Hepatocyte (in vitro differentiated cells): Measurements from ENCODE around the gene SLC38A9. TPM values are rescaled to one million over a fixed set of nuclear protein-coding genes. Genes with fewer than 3 reads are reported as not detected.
"Not testable (repeated sequence)": the region's sequence is repeated elsewhere in the genome, so short reads cannot be mapped to it uniquely, and the experiment has no call there.

Experiments used
- DNase-seq: peaks from one replicate; pipeline ENCODE4 v3.0.0-alpha.2; 2016; ENCODE audit warnings: low spot score
- H2AFZ ChIP-seq: fragments of 200-600 bp; sonication (generic); 2 replicates; pipeline ENCODE4 v1.6.0; 2016; ENCODE audit warnings: antibody characterized with exemption, mild to moderate bottlenecking
- H3K27ac ChIP-seq: fragments of 200-600 bp; sonication (generic); 2 replicates; pipeline ENCODE4 v1.5.1; 2016; ENCODE audit warnings: mild to moderate bottlenecking
- H3K27me3 ChIP-seq: fragments of 200-600 bp; sonication (generic); 2 replicates; pipeline ENCODE4 v1.6.1; 2016
- H3K36me3 ChIP-seq: fragments of 200-600 bp; sonication (generic); replicated peaks from 2 replicates; pipeline ENCODE4 v1.5.1; 2016; ENCODE audit warnings: low read depth; ENCODE audit not compliant: insufficient read depth
- H3K4me1 ChIP-seq: fragments of 200-600 bp; sonication (generic); 2 replicates; pipeline ENCODE4 v1.5.1; 2016; ENCODE audit warnings: mild to moderate bottlenecking, moderate library complexity; ENCODE audit not compliant: insufficient read depth
- H3K4me2 ChIP-seq: fragments of 200-600 bp; sonication (generic); 2 replicates; pipeline ENCODE4 v1.6.0; 2016
- H3K4me3 ChIP-seq: fragments of 200-600 bp; sonication (generic); 2 replicates; pipeline ENCODE4 v1.5.1; 2016; ENCODE audit warnings: mild to moderate bottlenecking
- H3K79me2 ChIP-seq: fragments of 200-600 bp; sonication (generic); 2 replicates; pipeline ENCODE4 v1.6.0; 2017; ENCODE audit warnings: mild to moderate bottlenecking
- H3K9me2 ChIP-seq: fragments of 200-600 bp; sonication (generic); replicated peaks from 2 replicates; pipeline ENCODE4 v1.6.0; 2017; ENCODE audit warnings: mild to moderate bottlenecking; ENCODE audit not compliant: insufficient read depth
- H3K9me3 ChIP-seq: fragments of 200-600 bp; sonication (generic); 2 replicates; pipeline ENCODE4 v1.5.1; 2016; ENCODE audit warnings: low read depth, mild to moderate bottlenecking
- H4K20me1 ChIP-seq: fragments of 200-600 bp; sonication (generic); 2 replicates; pipeline ENCODE4 v1.6.0; 2016; ENCODE audit warnings: mild to moderate bottlenecking; ENCODE audit not compliant: insufficient read depth, poor library complexity, severe bottlenecking
- EZH2 ChIP-seq: fragments of 200-600 bp; sonication (generic); IDR thresholded peaks from 2 replicates; pipeline ENCODE4 v1.6.1; 2016; ENCODE audit warnings: antibody characterized with exemption, mild to moderate bottlenecking, borderline replicate concordance
- EZH2phosphoT487 ChIP-seq: fragments of 200-600 bp; sonication (generic); IDR thresholded peaks from one replicate; pipeline ENCODE4 v1.6.1; 2018; ENCODE audit warnings: antibody characterized with exemption, mild to moderate bottlenecking, low read depth, moderate library complexity; ENCODE audit not compliant: unreplicated experiment, severe bottlenecking
- WGBS: methylation state at CpG from one replicate; pipeline ENCODE4 v1.1.6; 2016; ENCODE audit warnings: low lambda C conversion rate; ENCODE audit errors: missing lambda C conversion rate; 5-methylcytosine and 5-hydroxymethylcytosine counted together
- polyA plus RNA-seq: library from polyadenylated mRNA; unstranded; fragments of >200 nt; fragmentation: Nextera tagmentation; extraction: Ambion mirVana; gene quantifications from 2 replicates; pipeline ENCODE4 v1.2.1, GENCODE V29; 2016
- total RNA-seq: library from RNA; depleted of rRNA; stranded (reverse); fragments of >200 nt; gene quantifications from 2 replicates; pipeline ENCODE4 v1.2.3, GENCODE V29; 2014
- TF ChIP-seq, protein P1 (sequence below): fragments of 200-600 bp; sonication (generic); IDR thresholded peaks from 2 replicates; pipeline ENCODE4 v1.5.1; 2016; ENCODE audit warnings: antibody characterized with exemption, mild to moderate bottlenecking; ENCODE audit not compliant: poor library complexity

SLC38A9 gene
- total and polyA plus RNA-seq, 2 experiments from 2014 or later = 28.1 to 37.8 TPM

DNA sequence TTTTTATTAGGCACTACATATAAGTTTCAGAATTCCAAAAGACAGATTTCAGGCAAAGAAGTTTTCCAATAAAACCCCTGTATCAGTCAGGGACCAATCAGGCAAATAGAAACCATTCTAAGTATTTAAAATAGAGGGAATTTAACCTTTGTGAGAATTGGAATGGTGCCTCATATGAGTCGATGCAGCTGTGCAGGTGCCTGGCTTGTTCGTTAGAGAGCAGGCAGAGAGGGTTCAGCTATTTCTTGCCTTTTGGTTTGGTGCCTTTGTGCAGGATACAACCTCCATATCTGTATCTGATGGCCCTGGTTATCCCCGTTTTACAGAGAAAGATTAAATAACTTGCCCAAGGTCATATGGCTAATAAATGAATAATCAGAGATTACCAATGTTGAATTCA, 19.7 kb upstream of the SLC38A9 start:
- WGBS = 90% methylated on average over 3 of the region's 3 CpGs
- Histone ChIP-seq H3K27me3 (no peaks in the 10 kb centered on the region), H3K4me3 (no peak overlapping the region), H3K9me2 (no peaks in the 10 kb centered on the region), H3K79me2 (no peaks in the 10 kb centered on the region), H3K9me3 (no peaks in the 10 kb centered on the region), H2AFZ (no peak overlapping the region), H4K20me1 (no peaks in the 10 kb centered on the region), H3K27ac (no peak overlapping the region), H3K4me1 (no peaks in the 10 kb centered on the region), H3K4me2 (no peak overlapping the region), H3K36me3 (no peaks in the 10 kb centered on the region)
- TF ChIP-seq EZH2 (no peak), EZH2phosphoT487 (no peak)
- TF ChIP-seq, protein P1, sequence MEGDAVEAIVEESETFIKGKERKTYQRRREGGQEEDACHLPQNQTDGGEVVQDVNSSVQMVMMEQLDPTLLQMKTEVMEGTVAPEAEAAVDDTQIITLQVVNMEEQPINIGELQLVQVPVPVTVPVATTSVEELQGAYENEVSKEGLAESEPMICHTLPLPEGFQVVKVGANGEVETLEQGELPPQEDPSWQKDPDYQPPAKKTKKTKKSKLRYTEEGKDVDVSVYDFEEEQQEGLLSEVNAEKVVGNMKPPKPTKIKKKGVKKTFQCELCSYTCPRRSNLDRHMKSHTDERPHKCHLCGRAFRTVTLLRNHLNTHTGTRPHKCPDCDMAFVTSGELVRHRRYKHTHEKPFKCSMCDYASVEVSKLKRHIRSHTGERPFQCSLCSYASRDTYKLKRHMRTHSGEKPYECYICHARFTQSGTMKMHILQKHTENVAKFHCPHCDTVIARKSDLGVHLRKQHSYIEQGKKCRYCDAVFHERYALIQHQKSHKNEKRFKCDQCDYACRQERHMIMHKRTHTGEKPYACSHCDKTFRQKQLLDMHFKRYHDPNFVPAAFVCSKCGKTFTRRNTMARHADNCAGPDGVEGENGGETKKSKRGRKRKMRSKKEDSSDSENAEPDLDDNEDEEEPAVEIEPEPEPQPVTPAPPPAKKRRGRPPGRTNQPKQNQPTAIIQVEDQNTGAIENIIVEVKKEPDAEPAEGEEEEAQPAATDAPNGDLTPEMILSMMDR = no peak
- no peak for DNase-seq

DNA sequence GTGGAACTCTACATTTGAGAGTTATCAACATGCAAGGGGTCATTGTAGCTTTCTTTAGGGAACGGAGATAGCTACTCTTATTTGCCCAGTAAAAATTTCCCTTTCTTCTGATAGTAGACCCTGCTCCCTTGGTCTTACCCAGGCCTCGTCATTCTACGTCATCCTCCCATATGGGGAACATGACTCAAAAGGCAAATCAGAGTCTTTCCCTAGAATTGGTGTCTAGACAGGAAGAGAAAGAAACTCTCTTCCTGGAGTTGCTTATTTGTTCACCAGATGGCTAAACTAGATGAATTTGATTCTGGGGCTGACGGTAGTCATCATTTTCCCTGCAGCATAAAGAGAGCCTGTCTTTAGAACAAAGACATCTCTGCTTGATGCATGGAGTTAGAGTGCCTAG, 12.2 kb upstream of the SLC38A9 start:
- no peaks in the 10 kb centered on the region for H3K36me3 ChIP-seq
- no peaks in the 10 kb centered on the region for H3K27me3 ChIP-seq
- no peaks in the 10 kb centered on the region for H3K9me2 ChIP-seq
- WGBS = 92% methylated on average over 4 of the region's 4 CpGs
- DNase-seq = no peak
- H3K4me1 ChIP-seq = no peaks in the 10 kb centered on the region
- no peaks in the 10 kb centered on the region for H3K9me3 ChIP-seq
- no peak overlapping the region for H2AFZ ChIP-seq
- H3K4me2 ChIP-seq = no peak overlapping the region
- H4K20me1 ChIP-seq = no peaks in the 10 kb centered on the region
- no peaks in the 10 kb centered on the region for H3K79me2 ChIP-seq
- H3K27ac ChIP-seq = no peak overlapping the region
- H3K4me3 ChIP-seq = no peak overlapping the region
- TF ChIP-seq EZH2phosphoT487 = no peak
- TF ChIP-seq, protein P1 = no peak
- no peak for TF ChIP-seq EZH2

DNA sequence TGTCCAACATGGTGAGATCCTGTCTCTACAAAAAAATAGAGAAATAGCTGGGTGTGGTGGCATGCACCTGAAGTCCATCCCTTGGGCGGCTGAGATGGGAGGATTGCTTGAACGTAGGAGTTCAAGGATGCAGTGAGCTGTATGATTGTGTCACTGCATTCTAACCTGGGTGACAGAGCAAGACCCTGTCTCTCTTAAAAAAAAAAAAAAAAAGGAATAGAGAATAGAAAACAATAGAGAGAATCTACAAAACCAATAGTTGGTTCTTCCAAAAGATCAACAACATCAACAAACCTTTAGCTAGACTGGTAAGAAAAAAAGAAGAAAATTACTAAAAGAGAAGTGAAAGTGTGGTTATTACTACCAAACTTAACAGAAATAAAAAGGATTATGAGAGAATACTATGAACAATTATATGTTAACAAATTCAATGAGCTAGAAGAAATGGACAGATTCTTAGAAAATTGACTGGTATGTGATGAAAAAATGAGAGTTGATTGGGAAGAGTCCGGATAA, 8.1 kb upstream of the SLC38A9 start:
- Histone ChIP-seq H3K27me3 (no peaks in the 10 kb centered on the region), H3K9me3 (no peaks in the 10 kb centered on the region), H3K4me1 (no peaks in the 10 kb centered on the region), H3K4me3 (no peak overlapping the region), H3K27ac (no peak overlapping the region), H3K79me2 (no peaks in the 10 kb centered on the region), H2AFZ (no peak overlapping the region), H3K4me2 (no peak overlapping the region), H3K36me3 (no peaks in the 10 kb centered on the region), H4K20me1 (no peaks in the 10 kb centered on the region), H3K9me2 (no peaks in the 10 kb centered on the region)
- 96% methylated on average over 3 of the region's 3 CpGs for WGBS
- DNase-seq = no peak
- TF ChIP-seq EZH2phosphoT487 (no peak), EZH2 (no peak)
- TF ChIP-seq, protein P1 = no peak

DNA sequence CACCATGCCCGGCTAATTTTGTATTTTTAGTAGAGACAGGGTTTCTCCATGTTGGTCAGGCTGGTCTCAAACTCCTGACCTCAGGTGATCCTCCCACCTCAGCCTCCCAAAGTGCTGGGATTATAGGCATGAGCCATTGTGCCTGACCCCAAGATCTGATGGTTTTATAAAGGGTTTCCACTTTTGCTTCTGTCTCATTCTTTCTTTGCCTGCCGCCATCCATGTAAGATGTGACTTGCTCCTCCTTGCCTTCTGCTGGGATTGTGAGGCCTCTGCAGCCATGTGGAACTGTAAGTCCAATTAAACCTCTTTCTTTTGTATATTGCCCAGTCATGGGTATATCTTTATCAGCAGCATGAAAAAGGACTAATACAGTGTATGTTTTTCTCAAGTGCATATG, 6.9 kb upstream of the SLC38A9 start:
- H3K36me3 ChIP-seq = not testable (repeated sequence)
- 100% methylated on average over 2 of the region's 2 CpGs for WGBS

More for the DNA sequence above, 6.9 kb upstream of the SLC38A9 start:
- not testable (repeated sequence) for H3K27me3 ChIP-seq, DNase-seq, H3K4me2 ChIP-seq, H3K27ac ChIP-seq, H2AFZ ChIP-seq, H3K79me2 ChIP-seq, H3K9me3 ChIP-seq, H3K9me2 ChIP-seq, H3K4me1 ChIP-seq, H4K20me1 ChIP-seq, H3K4me3 ChIP-seq
